ENCODE data around the gene JAM2.

GRCh38 chr21:25589887-25590286 lies 49.2 kb upstream of the JAM2 start:
- TF ChIP-seq CTCF (IDR thresholded peaks at IDR 0.05) (no peak), POLR2A (IDR thresholded peaks at IDR 0.05) (no peak)

All from vagina (tissue), 2 donors.